Neural cell (in vitro differentiated cells): ENCODE results near the gene SH3BGR. TPM values are rescaled to one million over a fixed set of nuclear protein-coding genes. Genes with fewer than 3 reads are reported as not detected.

ENCODE experiments used
- H2AFZ ChIP-seq: fragments of 200-600, 300-800 bp; sonication (generic), shearing (Covaris generic); 2 replicates; pipeline ENCODE4 v1.6.0; 2014; ENCODE audit warnings: low read depth, mild to moderate bottlenecking, antibody characterized with exemption, low read length, moderate library complexity
- H3F3A ChIP-seq: fragments of 200-600 bp; shearing (Covaris generic); 2 replicates; pipeline ENCODE4 v1.6.1; 2016; ENCODE audit warnings: mild to moderate bottlenecking, moderate library complexity, mixed read lengths, antibody characterized with exemption, low read length; ENCODE audit not compliant: insufficient read depth, poor library complexity, severe bottlenecking
- H3K27ac ChIP-seq: fragments of 200-600, 300-800 bp; sonication (generic), shearing (Covaris generic); 2 replicates; pipeline ENCODE4 v1.5.1; 2014; ENCODE audit warnings: mild to moderate bottlenecking, low read length, moderate library complexity
- H3K27me3 ChIP-seq: fragments of 300-800, 200-600 bp; sonication (generic), shearing (Covaris generic); 2 replicates; pipeline ENCODE4 v1.6.0; 2014; ENCODE audit warnings: mild to moderate bottlenecking, low read depth, low read length, moderate library complexity; ENCODE audit not compliant: insufficient read depth
- H3K36me3 ChIP-seq: fragments of 300-800, 200-600 bp; sonication (generic), shearing (Covaris generic); 2 replicates; pipeline ENCODE4 v1.5.1; 2014; ENCODE audit warnings: mild to moderate bottlenecking, antibody characterized with exemption, low read length, moderate library complexity; ENCODE audit not compliant: insufficient read depth
- H3K4me2 ChIP-seq: fragments of 300-800, 200-600 bp; sonication (generic), shearing (Covaris generic); 2 replicates; pipeline ENCODE4 v1.6.0; 2014; ENCODE audit warnings: mild to moderate bottlenecking, low read length
- H3K4me3 ChIP-seq: fragments of 300-800, 200-600 bp; sonication (generic), shearing (Covaris generic); 2 replicates; pipeline ENCODE4 v1.5.1; 2014; ENCODE audit warnings: mild to moderate bottlenecking, low read length, moderate library complexity
- H3K79me2 ChIP-seq: fragments of 200-600 bp; shearing (Covaris generic); replicated peaks from 2 replicates; pipeline ENCODE4 v1.6.0; 2014; ENCODE audit warnings: mild to moderate bottlenecking, low read length, moderate library complexity; ENCODE audit not compliant: insufficient read depth
- H3K9ac ChIP-seq: fragments of 300-800, 200-600 bp; sonication (generic), shearing (Covaris generic); 2 replicates; pipeline ENCODE4 v1.6.1; 2016; ENCODE audit warnings: mild to moderate bottlenecking, low read length, mixed read lengths
- H3K9me2 ChIP-seq: fragments of 200-600 bp; shearing (Covaris generic); 2 replicates; pipeline ENCODE4 v1.6.1; 2016; ENCODE audit warnings: mild to moderate bottlenecking, low read length, mixed read lengths; ENCODE audit not compliant: insufficient read depth
- H3K9me3 ChIP-seq: fragments of 200-600, 300-800 bp; sonication (generic), shearing (Covaris generic); 2 replicates; pipeline ENCODE4 v1.6.1; 2016; ENCODE audit warnings: mild to moderate bottlenecking, mixed run types, low read length, moderate library complexity, mixed read lengths
- H4K20me1 ChIP-seq: fragments of 200-600 bp; shearing (Covaris generic); 2 replicates; pipeline ENCODE4 v1.6.1; 2016; ENCODE audit warnings: mild to moderate bottlenecking, mixed run types; ENCODE audit not compliant: insufficient read depth
- CTCF ChIP-seq: fragments of 450-650 bp; IDR thresholded peaks from 2 replicates; pipeline ENCODE4 v1.5.1; 2014; ENCODE audit warnings: antibody characterized with exemption, mild to moderate bottlenecking, moderate library complexity; ENCODE audit not compliant: poor library complexity, severe bottlenecking
- EP300 ChIP-seq: fragments of 450-650 bp; conservative IDR thresholded peaks from 2 replicates; pipeline ENCODE4 v1.6.1; 2014; ENCODE audit warnings: antibody characterized with exemption, mild to moderate bottlenecking, moderate library complexity; ENCODE audit not compliant: poor library complexity, severe bottlenecking
- EZH2 ChIP-seq: fragments of 200-600, 300-800 bp; shearing (Covaris generic), sonication (generic); IDR thresholded peaks from 2 replicates; pipeline ENCODE4 v1.6.1; 2014; ENCODE audit warnings: antibody characterized with exemption, low read length, borderline replicate concordance, mild to moderate bottlenecking; ENCODE audit not compliant: insufficient read depth, poor library complexity, severe bottlenecking
- MXI1 ChIP-seq: fragments of 450-650 bp; conservative IDR thresholded peaks from 2 replicates; pipeline ENCODE4 v1.6.1; 2014; ENCODE audit warnings: antibody characterized with exemption, mild to moderate bottlenecking; ENCODE audit not compliant: poor library complexity, severe bottlenecking
- POLR2AphosphoS5 ChIP-seq: IDR thresholded peaks from 2 replicates; pipeline ENCODE4 v1.6.1; 2012
- RAD21 ChIP-seq: fragments of 450-650 bp; conservative IDR thresholded peaks from 2 replicates; pipeline ENCODE4 v1.6.1; 2014; ENCODE audit warnings: antibody characterized with exemption, mild to moderate bottlenecking, moderate library complexity
- SMC3 ChIP-seq: fragments of 450-650 bp; conservative IDR thresholded peaks from 2 replicates; pipeline ENCODE4 v1.6.1; 2014; ENCODE audit warnings: antibody characterized with exemption, mild to moderate bottlenecking, moderate library complexity; ENCODE audit not compliant: poor library complexity
- TAF1 ChIP-seq: IDR thresholded peaks from 2 replicates; pipeline ENCODE4 v1.6.1; 2012; ENCODE audit warnings: low read depth
- polyA plus RNA-seq: library from polyadenylated mRNA; depleted of rRNA; stranded (reverse); fragments of >200 nt; gene quantifications from 2 replicates; pipeline ENCODE4 v1.2.3, GENCODE V29; 2014
- TF ChIP-seq, protein P1 (sequence below): IDR thresholded peaks from 2 replicates; pipeline ENCODE4 v1.6.1; 2012; ENCODE audit warnings: borderline replicate concordance

The SH3BGR gene
- polyA plus RNA-seq, 1 donor from 2014 or later: 13.8 TPM

GRCh38 chr21:39466584-39466983 lies 14.8 kb downstream of the SH3BGR start:
- Histone ChIP-seq H3K27me3 (no peaks in the 10 kb centered on the region), H3K4me3 (no peak overlapping the region), H3K9me2 (no peaks in the 10 kb centered on the region), H3K27ac (no peak overlapping the region), H3K4me2 (no peak overlapping the region), H3K9ac (no peak overlapping the region), H3F3A (no peaks in the 10 kb centered on the region), H3K9me3 (no peaks in the 10 kb centered on the region), H4K20me1 (no peaks in the 10 kb centered on the region), H3K36me3 (no peaks in the 10 kb centered on the region), H2AFZ (no peak overlapping the region), H3K79me2 (no peaks in the 10 kb centered on the region)
- TF ChIP-seq SMC3: no peak
- no peak for TF ChIP-seq CTCF
- TF ChIP-seq TAF1: no peak
- no peak for TF ChIP-seq MXI1
- TF ChIP-seq, protein P1, sequence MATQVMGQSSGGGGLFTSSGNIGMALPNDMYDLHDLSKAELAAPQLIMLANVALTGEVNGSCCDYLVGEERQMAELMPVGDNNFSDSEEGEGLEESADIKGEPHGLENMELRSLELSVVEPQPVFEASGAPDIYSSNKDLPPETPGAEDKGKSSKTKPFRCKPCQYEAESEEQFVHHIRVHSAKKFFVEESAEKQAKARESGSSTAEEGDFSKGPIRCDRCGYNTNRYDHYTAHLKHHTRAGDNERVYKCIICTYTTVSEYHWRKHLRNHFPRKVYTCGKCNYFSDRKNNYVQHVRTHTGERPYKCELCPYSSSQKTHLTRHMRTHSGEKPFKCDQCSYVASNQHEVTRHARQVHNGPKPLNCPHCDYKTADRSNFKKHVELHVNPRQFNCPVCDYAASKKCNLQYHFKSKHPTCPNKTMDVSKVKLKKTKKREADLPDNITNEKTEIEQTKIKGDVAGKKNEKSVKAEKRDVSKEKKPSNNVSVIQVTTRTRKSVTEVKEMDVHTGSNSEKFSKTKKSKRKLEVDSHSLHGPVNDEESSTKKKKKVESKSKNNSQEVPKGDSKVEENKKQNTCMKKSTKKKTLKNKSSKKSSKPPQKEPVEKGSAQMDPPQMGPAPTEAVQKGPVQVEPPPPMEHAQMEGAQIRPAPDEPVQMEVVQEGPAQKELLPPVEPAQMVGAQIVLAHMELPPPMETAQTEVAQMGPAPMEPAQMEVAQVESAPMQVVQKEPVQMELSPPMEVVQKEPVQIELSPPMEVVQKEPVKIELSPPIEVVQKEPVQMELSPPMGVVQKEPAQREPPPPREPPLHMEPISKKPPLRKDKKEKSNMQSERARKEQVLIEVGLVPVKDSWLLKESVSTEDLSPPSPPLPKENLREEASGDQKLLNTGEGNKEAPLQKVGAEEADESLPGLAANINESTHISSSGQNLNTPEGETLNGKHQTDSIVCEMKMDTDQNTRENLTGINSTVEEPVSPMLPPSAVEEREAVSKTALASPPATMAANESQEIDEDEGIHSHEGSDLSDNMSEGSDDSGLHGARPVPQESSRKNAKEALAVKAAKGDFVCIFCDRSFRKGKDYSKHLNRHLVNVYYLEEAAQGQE: no peak
- TF ChIP-seq EP300: no peak
- no peak for TF ChIP-seq RAD21
- TF ChIP-seq POLR2AphosphoS5: no peak
- TF ChIP-seq EZH2: no peak

- no peaks in the 10 kb centered on the region for H4K20me1 ChIP-seq
- H3F3A ChIP-seq: no peaks in the 10 kb centered on the region
- H2AFZ ChIP-seq: no peak overlapping the region
- no peaks in the 10 kb centered on the region for H3K79me2 ChIP-seq
- no peaks in the 10 kb centered on the region for H3K36me3 ChIP-seq
- H3K4me2 ChIP-seq: no peak overlapping the region
- no peaks in the 10 kb centered on the region for H3K9me3 ChIP-seq
- H3K27me3 ChIP-seq: no peaks in the 10 kb centered on the region
- no peaks in the 10 kb centered on the region for H3K9me2 ChIP-seq
- no peak overlapping the region for H3K27ac ChIP-seq
- TF ChIP-seq, protein P1: no peak
- TF ChIP-seq RAD21: no peak
- TF ChIP-seq MXI1: no peak
- no peak for TF ChIP-seq POLR2AphosphoS5
- no peak for TF ChIP-seq CTCF
- no peak for TF ChIP-seq EP300
- TF ChIP-seq SMC3: no peak
- no peak for TF ChIP-seq EZH2
- TF ChIP-seq TAF1: no peak
- H3K9ac ChIP-seq: no peak overlapping the region
- no peak overlapping the region for H3K4me3 ChIP-seq
These were observed 16.0 kb downstream of the SH3BGR start for GRCh38 chr21:39467746-39468145.
